Stimulated activated CD8-positive, alpha-beta memory T cell treated with anti-CD3 and anti-CD28 coated beads, Interleukin-4, amount 100 ng/mL, for 4 hours (primary cell): ENCODE data around the gene CHST13.

Source experiments
- DNase-seq, 2 donors: peaks; one replicate each; pipeline ENCODE4 v3.0.0-alpha.2; 2020; ENCODE audit warnings: low read depth in 2 of 2, low spot score in 1 of 2

The CHST13 gene

GRCh38 chr3:126553284-126554084, 29.5 kb downstream of the CHST13 start:
- no peak for DNase-seq

- no peak for DNase-seq
These were observed 30.9 kb downstream of the CHST13 start for GRCh38 chr3:126554560-126555525.

GRCh38 chr3:126555795-126556636, 32.1 kb downstream of the CHST13 start:
- no peak for DNase-seq

GRCh38 chr3:126556637-126557414, 32.9 kb downstream of the CHST13 start:
- DNase-seq = no peak

- no peak for DNase-seq
These were observed 33.4 kb downstream of the CHST13 start for GRCh38 chr3:126557415-126557745.

GRCh38 chr3:126557761-126558160, 33.8 kb downstream of the CHST13 start:
- no peak for DNase-seq

- DNase-seq = no peak
These were observed 34.5 kb downstream of the CHST13 start, which contains the start of gene C3orf22 for GRCh38 chr3:126558336-126559071. Gene C3orf22 (minus strand): TSS chr3:126558932. CDS start chr3:126553390, 5,542 bp downstream.

GRCh38 chr3:126562737-126563276, 38.9 kb downstream of the CHST13 start:
- no peak for DNase-seq

- DNase-seq = no peak
These were observed 43.9 kb downstream of the CHST13 start for GRCh38 chr3:126567696-126568438.

GRCh38 chr3:126568776-126569342, 44.9 kb downstream of the CHST13 start:
- no peak for DNase-seq

- DNase-seq = no peak
These were observed 45.5 kb downstream of the CHST13 start for GRCh38 chr3:126569390-126569975.

GRCh38 chr3:126570103-126570541, 46.2 kb downstream of the CHST13 start:
- DNase-seq = no peak

- no peak for DNase-seq
These were observed 47.1 kb downstream of the CHST13 start for GRCh38 chr3:126571078-126571477.

GRCh38 chr3:126573492-126574117, 49.6 kb downstream of the CHST13 start:
- no peak for DNase-seq

- no peak for DNase-seq
These were observed 53.3 kb downstream of the CHST13 start for GRCh38 chr3:126577261-126577660.

- DNase-seq = no peak
These were observed 54.7 kb downstream of the CHST13 start for GRCh38 chr3:126578702-126579101.

GRCh38 chr3:126580746-126581145, 56.8 kb downstream of the CHST13 start:
- no peak for DNase-seq
